GM15510 (cell line): ENCODE measurements around the gene HAND2.

Experiments
- POLR2A ChIP-seq: IDR thresholded peaks from 3 replicates; pipeline ENCODE4 v1.6.1; 2011; ENCODE audit warnings: borderline replicate concordance; ENCODE audit not compliant: insufficient read length; ENCODE audit errors: extremely low read depth

The HAND2 gene

GRCh38 chr4:173528378-173529321, 1.4 kb downstream of the HAND2 start:
- TF ChIP-seq POLR2A: no peak

GRCh38 chr4:173527103-173527891, 2.7 kb downstream of the HAND2 start:
- no peak for TF ChIP-seq POLR2A

- no peak for TF ChIP-seq POLR2A
Measured at GRCh38 chr4:173526724-173527102, 3.3 kb downstream of the HAND2 start.

GRCh38 chr4:173526027-173526482, 4.0 kb downstream of the HAND2 start:
- TF ChIP-seq POLR2A: no peak

- TF ChIP-seq POLR2A: no peak
Measured at GRCh38 chr4:173525118-173526011, 4.7 kb downstream of the HAND2 start.

- TF ChIP-seq POLR2A: no peak
Measured at GRCh38 chr4:173524218-173525117, 5.6 kb downstream of the HAND2 start.

GRCh38 chr4:173522951-173523395, 7.1 kb downstream of the HAND2 start:
- TF ChIP-seq POLR2A: no peak

- no peak for TF ChIP-seq POLR2A
Measured at GRCh38 chr4:173522160-173522950, 7.7 kb downstream of the HAND2 start.

- TF ChIP-seq POLR2A: no peak
Measured at GRCh38 chr4:173521467-173522159, 8.4 kb downstream of the HAND2 start.

GRCh38 chr4:173520921-173521466, 9.0 kb downstream of the HAND2 start:
- TF ChIP-seq POLR2A: no peak

- TF ChIP-seq POLR2A: no peak
Measured at GRCh38 chr4:173519111-173520101, 10.6 kb downstream of the HAND2 start.

GRCh38 chr4:173518425-173519102, 11.5 kb downstream of the HAND2 start:
- TF ChIP-seq POLR2A: no peak
